PC-3 (cell line): ENCODE results near the gene CTSC. TPM values are rescaled to one million over a fixed set of nuclear protein-coding genes. Genes with fewer than 3 reads are reported as not detected.

Source experiments
- ATAC-seq: fragments of 200-7000 bp; cut with Tn5 transposase; 2 replicates; pipeline ENCODE4 v1.9.1; 2020; ENCODE audit warnings: mild to moderate bottlenecking, moderate library complexity
- BruUV-seq: library from RNA; stranded (reverse); fragments of 400-500 nt; replicated peaks from 2 replicates; lab custom pipeline; 2021; lab: Mats Ljungman, UMichigan
- CTCF ChIA-PET: fragments of 300-600 bp; sonication (Branson Sonifier 250); formaldehyde crosslinking; loops from one replicate; lab custom pipeline; 2022; ENCODE audit warnings: antibody characterized with exemption; lab: Charles Lee
- POLR2A ChIA-PET: fragments of 300-600 bp; sonication (Branson Sonifier 250); formaldehyde crosslinking; loops from one replicate; lab custom pipeline; 2022; ENCODE audit warnings: antibody characterized with exemption; ENCODE audit not compliant: unreplicated experiment; lab: Charles Lee
- DNase-seq: peaks from one replicate; pipeline ENCODE4 v3.0.0-alpha.2; 2015
- H2AFZ ChIP-seq: fragments of 300-600 bp; sonication (generic); 2 replicates; pipeline ENCODE4 v1.6.0; 2016; ENCODE audit warnings: antibody characterized with exemption, low read length
- H3F3A ChIP-seq: fragments of 300-600 bp; sonication (generic); one replicate; pipeline ENCODE4 v1.6.0; 2017; ENCODE audit warnings: antibody characterized with exemption, low read length, control low read depth, mild to moderate bottlenecking; ENCODE audit not compliant: unreplicated experiment
- H3K27ac ChIP-seq: fragments of 300-600 bp; sonication (generic); 2 replicates; pipeline ENCODE4 v1.5.1; 2016; ENCODE audit warnings: mild to moderate bottlenecking, low read length
- H3K27me3 ChIP-seq: fragments of 300-600 bp; sonication (generic); 2 replicates; pipeline ENCODE4 v1.6.1; 2016; ENCODE audit warnings: low read length, mixed read lengths
- H3K36me3 ChIP-seq: fragments of 300-600 bp; sonication (generic); 2 replicates; pipeline ENCODE4 v1.6.1; 2016; ENCODE audit warnings: low read depth, mixed run types, low read length, mixed read lengths
- H3K4me1 ChIP-seq: fragments of 300-600 bp; sonication (generic); 2 replicates; pipeline ENCODE4 v1.5.1; 2016; ENCODE audit warnings: low read length; ENCODE audit not compliant: insufficient read depth
- H3K4me2 ChIP-seq: fragments of 300-600 bp; sonication (generic); 2 replicates; pipeline ENCODE4 v1.6.0; 2016; ENCODE audit warnings: low read length
- H3K4me3 ChIP-seq: fragments of 300-600 bp; sonication (generic); 2 replicates; pipeline ENCODE4 v1.5.1; 2016; ENCODE audit warnings: mild to moderate bottlenecking, low read length, mixed read lengths
- H3K79me2 ChIP-seq: fragments of 300-600 bp; sonication (generic); 2 replicates; pipeline ENCODE4 v1.6.1; 2017; ENCODE audit warnings: low read length, mixed read lengths
- H3K9ac ChIP-seq: fragments of 300-600 bp; sonication (generic); 2 replicates; pipeline ENCODE4 v1.6.0; 2016; ENCODE audit warnings: mild to moderate bottlenecking, low read length
- H3K9me2 ChIP-seq: fragments of 300-600 bp; sonication (generic); replicated peaks from 2 replicates; pipeline ENCODE4 v1.6.1; 2016; ENCODE audit warnings: mixed run types, low read length, mixed read lengths
- H3K9me3 ChIP-seq: fragments of 300-600 bp; sonication (generic); 2 replicates; pipeline ENCODE4 v1.6.1; 2016; ENCODE audit warnings: low read length, mixed read lengths
- H4K20me1 ChIP-seq: fragments of 300-600 bp; sonication (generic); 2 replicates; pipeline ENCODE4 v1.6.1; 2016; ENCODE audit warnings: low read length, mixed read lengths
- CTCF ChIP-seq: fragments of 300-600 bp; sonication (generic); conservative IDR thresholded peaks from 2 replicates; pipeline ENCODE4 v1.5.1; 2017; ENCODE audit warnings: antibody characterized with exemption, low read depth, mild to moderate bottlenecking, low read length
- EZH2 ChIP-seq: fragments of 300-600 bp; sonication (generic); IDR thresholded peaks from one replicate; pipeline ENCODE4 v1.6.1; 2017; ENCODE audit warnings: antibody characterized with exemption, mild to moderate bottlenecking, low read length; ENCODE audit not compliant: unreplicated experiment
- EZH2phosphoT487 ChIP-seq: fragments of 300-600 bp; sonication (generic); IDR thresholded peaks from 2 replicates; pipeline ENCODE4 v1.6.1; 2018; ENCODE audit warnings: mild to moderate bottlenecking, antibody characterized with exemption, low read length, borderline replicate concordance
- intact Hi-C: fragments of 100-400 bp; cut with micrococcal nuclease; formaldehyde crosslinking; loops from 2 replicates; pipeline ENCODE4 v1.9.0; 2023
- total RNA-seq: library from RNA; depleted of rRNA; stranded (reverse); fragments of >200 nt; gene quantifications from 2 replicates; pipeline ENCODE4 v1.2.3, GENCODE V29; 2014

The CTSC gene
- total RNA-seq, 1 experiment from 2014 or later: 240 TPM

- H4K20me1 ChIP-seq: no peaks in the 10 kb centered on the region; the same call in 1 of the 2 replicates
- CTCF ChIA-PET: no interaction called here
- POLR2A ChIA-PET: no interaction called here
- H3K4me3 ChIP-seq: no peak overlapping the region
- peaks cover 14% of the 10 kb centered on the region for H3K36me3 ChIP-seq
- intact Hi-C loops: no loop called here
- H2AFZ ChIP-seq: no peak overlapping the region
- H3K27ac ChIP-seq: no peak overlapping the region
- no peak overlapping the region for H3K4me2 ChIP-seq
- peaks cover 37% of the 10 kb centered on the region for H3K4me1 ChIP-seq
- no peaks in the 10 kb centered on the region for H3K9me2 ChIP-seq
- TF ChIP-seq EZH2 (no peak), CTCF (no peak)
- peak; percentile 24; the same call in 1 of the 2 replicates for ATAC-seq
- no peaks in the 10 kb centered on the region for H3K9me3 ChIP-seq
- H3F3A ChIP-seq: no peaks in the 10 kb centered on the region
- no peaks in the 10 kb centered on the region for H3K27me3 ChIP-seq
- no peak overlapping the region for H3K9ac ChIP-seq
- DNase-seq: no peak
- BruUV-seq: no TSS peak
- H3K79me2 ChIP-seq: peaks cover 22% of the 10 kb centered on the region
Measured at GRCh38 chr11:88313441-88313840, 24.1 kb downstream of the CTSC start.

GRCh38 chr11:88312628-88313027 is 24.9 kb downstream of the CTSC start:
- intact Hi-C loops: no loop called here
- H4K20me1 ChIP-seq: no peaks in the 10 kb centered on the region
- H2AFZ ChIP-seq: no peak overlapping the region
- TF ChIP-seq EZH2phosphoT487: no peak
- no peak for TF ChIP-seq CTCF
- no peak for TF ChIP-seq EZH2
- peaks cover 20% of the 10 kb centered on the region for H3K36me3 ChIP-seq
- no peak overlapping the region for H3K27ac ChIP-seq
- no peaks in the 10 kb centered on the region for H3K9me3 ChIP-seq
- no TSS peak for BruUV-seq
- H3K9ac ChIP-seq: no peak overlapping the region
- no peak overlapping the region for H3K4me3 ChIP-seq
- H3F3A ChIP-seq: no peaks in the 10 kb centered on the region
- H3K79me2 ChIP-seq: peaks cover 14% of the 10 kb centered on the region
- H3K9me2 ChIP-seq: no peaks in the 10 kb centered on the region
- no peaks in the 10 kb centered on the region for H3K27me3 ChIP-seq
- peaks cover 37% of the 10 kb centered on the region for H3K4me1 ChIP-seq
- POLR2A ChIA-PET: no interaction called here
- no peak overlapping the region for H3K4me2 ChIP-seq
- DNase-seq: no peak
- CTCF ChIA-PET: no interaction called here
- no peak for ATAC-seq

GRCh38 chr11:88310246-88310645 is 27.3 kb downstream of the CTSC start:
- TF ChIP-seq CTCF: no peak
- TF ChIP-seq EZH2: no peak
- TF ChIP-seq EZH2phosphoT487: no peak
- no peak overlapping the region for H2AFZ ChIP-seq
- no peaks in the 10 kb centered on the region for H3F3A ChIP-seq
- H3K4me2 ChIP-seq: peak overlapping the region; percentile 9
- ATAC-seq (peak; percentile 72), DNase-seq (peak; percentile 57)
- BruUV-seq: no TSS peak
- peaks cover 28% of the 10 kb centered on the region for H3K4me1 ChIP-seq
- no peak overlapping the region for H3K27ac ChIP-seq
- H3K9me3 ChIP-seq: no peaks in the 10 kb centered on the region
- no peaks in the 10 kb centered on the region for H4K20me1 ChIP-seq
- ChIA-PET POLR2A (no interaction called here), CTCF (interaction anchor here (0.5 kb wide), 1 partner anchor 234 kb away, joined by 3 read pairs; no protein-coding TSS in a partner anchor)
- H3K27me3 ChIP-seq: no peaks in the 10 kb centered on the region
- H3K4me3 ChIP-seq: no peak overlapping the region
- intact Hi-C loops: loop anchor here (2.0 kb wide), 1 partner anchor 235 kb away; no protein-coding TSS in a partner anchor
- no peaks in the 10 kb centered on the region for H3K9me2 ChIP-seq
- no peak overlapping the region for H3K9ac ChIP-seq
- peaks cover 42% of the 10 kb centered on the region for H3K36me3 ChIP-seq
- peaks cover 6% of the 10 kb centered on the region for H3K79me2 ChIP-seq
